ENCODE results near the gene RSU1. TPM values are rescaled to one million over a fixed set of nuclear protein-coding genes. Genes with fewer than 3 reads are reported as not detected.
A peak's percentile ranks its signal among the peaks of the same experiment; 100 is the strongest.

RSU1 gene
- total and polyA plus RNA-seq, 2 of the 13 experiments (the other 11 are each of a cell fraction or from before 2014, with no cell fraction given) = 32.3 to 35.1 TPM

DNA sequence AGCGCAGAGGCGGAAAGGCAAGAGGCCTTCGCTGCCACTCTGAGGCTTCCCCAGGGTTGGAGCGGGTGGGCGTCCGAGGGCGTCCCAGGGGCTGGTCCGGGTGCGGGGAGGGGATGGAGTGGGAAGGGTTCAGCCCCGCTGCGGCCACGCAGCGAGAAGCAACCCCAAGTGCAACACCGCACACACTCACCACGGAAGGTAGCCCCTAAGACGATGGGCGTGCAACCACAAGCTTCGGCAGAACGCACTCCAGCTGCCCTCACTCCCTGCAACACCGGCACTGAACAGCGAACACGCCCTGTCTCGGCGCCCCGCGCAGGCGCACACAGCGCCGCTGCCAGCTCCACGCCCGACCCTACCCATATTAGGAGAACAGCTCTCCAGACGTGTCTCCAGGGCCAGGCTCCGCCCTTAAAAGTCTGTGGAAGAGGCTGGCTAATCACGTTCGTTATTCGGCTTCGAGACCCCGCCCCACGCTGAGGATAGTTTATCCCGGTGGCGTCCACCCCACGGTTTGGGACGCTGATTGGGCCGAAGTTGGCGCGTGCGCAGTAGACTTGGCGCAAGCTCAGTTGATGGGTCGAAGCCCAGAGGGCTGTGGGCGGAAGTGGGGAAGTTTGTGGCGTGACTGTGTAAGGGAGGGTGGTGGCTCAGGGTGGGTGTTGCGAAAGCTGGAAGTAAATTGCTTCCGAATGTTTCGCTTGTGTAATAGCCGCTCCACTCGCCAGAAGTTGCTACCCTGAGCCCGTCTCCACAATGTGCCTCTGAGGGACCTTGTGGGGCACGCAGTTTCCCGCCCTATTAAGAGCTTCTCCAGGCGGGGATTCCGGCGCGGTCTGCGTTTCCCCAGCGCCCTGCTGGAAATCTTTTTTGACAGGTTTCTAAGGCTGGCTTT lies at the start of gene RSU1 (continued):
- TF ChIP-seq ZNF547 (CRISPR knock-in tag; IDR thresholded peaks at IDR 0.05) = peak; percentile 62; the same call in 1 of the 2 replicates
- TF ChIP-seq ZNF430 (CRISPR knock-in tag; IDR thresholded peaks at IDR 0.05) = peak; percentile 60; the same call in 1 of the 2 replicates
- no peak for TF ChIP-seq DDIT3 (CRISPR knock-in tag; IDR thresholded peaks at IDR 0.05)
- no peak for TF ChIP-seq SP1 (IDR thresholded peaks at IDR 0.05)
- peak; percentile 37; the same call in 1 of the 2 replicates for TF ChIP-seq SP1 (CRISPR knock-in tag; IDR thresholded peaks at IDR 0.05)
- TF ChIP-seq, protein P1, sequence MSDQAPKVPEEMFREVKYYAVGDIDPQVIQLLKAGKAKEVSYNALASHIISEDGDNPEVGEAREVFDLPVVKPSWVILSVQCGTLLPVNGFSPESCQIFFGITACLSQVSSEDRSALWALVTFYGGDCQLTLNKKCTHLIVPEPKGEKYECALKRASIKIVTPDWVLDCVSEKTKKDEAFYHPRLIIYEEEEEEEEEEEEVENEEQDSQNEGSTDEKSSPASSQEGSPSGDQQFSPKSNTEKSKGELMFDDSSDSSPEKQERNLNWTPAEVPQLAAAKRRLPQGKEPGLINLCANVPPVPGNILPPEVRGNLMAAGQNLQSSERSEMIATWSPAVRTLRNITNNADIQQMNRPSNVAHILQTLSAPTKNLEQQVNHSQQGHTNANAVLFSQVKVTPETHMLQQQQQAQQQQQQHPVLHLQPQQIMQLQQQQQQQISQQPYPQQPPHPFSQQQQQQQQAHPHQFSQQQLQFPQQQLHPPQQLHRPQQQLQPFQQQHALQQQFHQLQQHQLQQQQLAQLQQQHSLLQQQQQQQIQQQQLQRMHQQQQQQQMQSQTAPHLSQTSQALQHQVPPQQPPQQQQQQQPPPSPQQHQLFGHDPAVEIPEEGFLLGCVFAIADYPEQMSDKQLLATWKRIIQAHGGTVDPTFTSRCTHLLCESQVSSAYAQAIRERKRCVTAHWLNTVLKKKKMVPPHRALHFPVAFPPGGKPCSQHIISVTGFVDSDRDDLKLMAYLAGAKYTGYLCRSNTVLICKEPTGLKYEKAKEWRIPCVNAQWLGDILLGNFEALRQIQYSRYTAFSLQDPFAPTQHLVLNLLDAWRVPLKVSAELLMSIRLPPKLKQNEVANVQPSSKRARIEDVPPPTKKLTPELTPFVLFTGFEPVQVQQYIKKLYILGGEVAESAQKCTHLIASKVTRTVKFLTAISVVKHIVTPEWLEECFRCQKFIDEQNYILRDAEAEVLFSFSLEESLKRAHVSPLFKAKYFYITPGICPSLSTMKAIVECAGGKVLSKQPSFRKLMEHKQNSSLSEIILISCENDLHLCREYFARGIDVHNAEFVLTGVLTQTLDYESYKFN (CRISPR knock-in tag; conservative IDR thresholded peaks at IDR 0.05) = peak; percentile 40; the same call in 1 of the 2 replicates
- TF ChIP-seq ZNF160 (CRISPR knock-in tag; IDR thresholded peaks at IDR 0.05) = peak; percentile 35; the same call in 1 of the 2 replicates
- 0 out of 4 replicates have a peak, but pooled peaks of 1 of the 2 experiments have one; percentile 48 for TF ChIP-seq KLF16 (CRISPR knock-in tag; IDR thresholded peaks at IDR 0.05)
- TF ChIP-seq EP300 (IDR thresholded peaks at IDR 0.05; ENCODE audit: low read depth in 2 of 2, low read length in 2 of 2) = 0 out of 4 replicates have a peak, but pooled peaks of 1 of the 2 experiments have one; percentile 13
- no peak for TF ChIP-seq EP300 (CRISPR knock-in tag; IDR thresholded peaks at IDR 0.05; ENCODE audit: borderline replicate concordance)
- TF ChIP-seq MIER3 (CRISPR knock-in tag; IDR thresholded peaks at IDR 0.05; ENCODE audit: borderline replicate concordance) = peak; percentile 64; the same call in 1 of the 2 replicates
- TF ChIP-seq, protein P2, sequence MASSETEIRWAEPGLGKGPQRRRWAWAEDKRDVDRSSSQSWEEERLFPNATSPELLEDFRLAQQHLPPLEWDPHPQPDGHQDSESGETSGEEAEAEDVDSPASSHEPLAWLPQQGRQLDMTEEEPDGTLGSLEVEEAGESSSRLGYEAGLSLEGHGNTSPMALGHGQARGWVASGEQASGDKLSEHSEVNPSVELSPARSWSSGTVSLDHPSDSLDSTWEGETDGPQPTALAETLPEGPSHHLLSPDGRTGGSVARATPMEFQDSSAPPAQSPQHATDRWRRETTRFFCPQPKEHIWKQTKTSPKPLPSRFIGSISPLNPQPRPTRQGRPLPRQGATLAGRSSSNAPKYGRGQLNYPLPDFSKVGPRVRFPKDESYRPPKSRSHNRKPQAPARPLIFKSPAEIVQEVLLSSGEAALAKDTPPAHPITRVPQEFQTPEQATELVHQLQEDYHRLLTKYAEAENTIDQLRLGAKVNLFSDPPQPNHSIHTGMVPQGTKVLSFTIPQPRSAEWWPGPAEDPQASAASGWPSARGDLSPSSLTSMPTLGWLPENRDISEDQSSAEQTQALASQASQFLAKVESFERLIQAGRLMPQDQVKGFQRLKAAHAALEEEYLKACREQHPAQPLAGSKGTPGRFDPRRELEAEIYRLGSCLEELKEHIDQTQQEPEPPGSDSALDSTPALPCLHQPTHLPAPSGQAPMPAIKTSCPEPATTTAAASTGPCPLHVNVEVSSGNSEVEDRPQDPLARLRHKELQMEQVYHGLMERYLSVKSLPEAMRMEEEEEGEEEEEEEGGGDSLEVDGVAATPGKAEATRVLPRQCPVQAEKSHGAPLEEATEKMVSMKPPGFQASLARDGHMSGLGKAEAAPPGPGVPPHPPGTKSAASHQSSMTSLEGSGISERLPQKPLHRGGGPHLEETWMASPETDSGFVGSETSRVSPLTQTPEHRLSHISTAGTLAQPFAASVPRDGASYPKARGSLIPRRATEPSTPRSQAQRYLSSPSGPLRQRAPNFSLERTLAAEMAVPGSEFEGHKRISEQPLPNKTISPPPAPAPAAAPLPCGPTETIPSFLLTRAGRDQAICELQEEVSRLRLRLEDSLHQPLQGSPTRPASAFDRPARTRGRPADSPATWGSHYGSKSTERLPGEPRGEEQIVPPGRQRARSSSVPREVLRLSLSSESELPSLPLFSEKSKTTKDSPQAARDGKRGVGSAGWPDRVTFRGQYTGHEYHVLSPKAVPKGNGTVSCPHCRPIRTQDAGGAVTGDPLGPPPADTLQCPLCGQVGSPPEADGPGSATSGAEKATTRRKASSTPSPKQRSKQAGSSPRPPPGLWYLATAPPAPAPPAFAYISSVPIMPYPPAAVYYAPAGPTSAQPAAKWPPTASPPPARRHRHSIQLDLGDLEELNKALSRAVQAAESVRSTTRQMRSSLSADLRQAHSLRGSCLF (CRISPR knock-in tag; IDR thresholded peaks at IDR 0.05; ENCODE audit: borderline replicate concordance) = peak; percentile 47; the same call in 1 of the 2 replicates
- TF ChIP-seq ZNF510 (CRISPR knock-in tag; IDR thresholded peaks at IDR 0.05; ENCODE audit: low read depth) = 0 out of 2 replicates have a peak, but pooled peaks have one; percentile 60
- TF ChIP-seq ZSCAN29 (CRISPR knock-in tag; conservative IDR thresholded peaks at IDR 0.05) = peak; percentile 86; the same call in 1 of the 2 replicates
- no peak for TF ChIP-seq BCL6 (CRISPR knock-in tag; IDR thresholded peaks at IDR 0.05)
- TF ChIP-seq HHEX (CRISPR knock-in tag; IDR thresholded peaks at IDR 0.05) = no peak
- TF ChIP-seq NR2F1 (CRISPR knock-in tag; IDR thresholded peaks at IDR 0.05) = no peak
- peak; percentile 32; the same call in 1 of the 2 replicates for TF ChIP-seq KLF6 (CRISPR knock-in tag; IDR thresholded peaks at IDR 0.05)
- TF ChIP-seq AGO2 (optimal IDR thresholded peaks at IDR 0.05; ENCODE audit: low read depth, low read length) = peak; percentile 28
- peak; percentile 72 for TF ChIP-seq DRAP1 (CRISPR knock-in tag; IDR thresholded peaks at IDR 0.05)

Data from HepG2 (cell line).